ENCODE measurements around the gene CEP85.

CEP85 gene

GRCh38 chr1:26233903-26234643 is at the start of gene CEP85:
CEP85 (plus strand) TSS chr1:26234200; CDS start chr1:26239784, 5,584 bp downstream.
- peak; percentile 96 to 97 for DNase-seq (ENCODE audit: low read depth in 2 of 2)

- no peak for DNase-seq (ENCODE audit: low read depth in 2 of 2)
Observed at GRCh38 chr1:26184883-26185282, 49.1 kb upstream of the CEP85 start.

- no peak for DNase-seq (ENCODE audit: low read depth in 2 of 2)
Observed at GRCh38 chr1:26187882-26188281, 46.1 kb upstream of the CEP85 start.

- no peak for DNase-seq (ENCODE audit: low read depth in 2 of 2)
Observed at GRCh38 chr1:26188477-26188876, 45.5 kb upstream of the CEP85 start.

- DNase-seq (ENCODE audit: low read depth in 2 of 2) = no peak
Observed at GRCh38 chr1:26189331-26189730, 44.7 kb upstream of the CEP85 start.

GRCh38 chr1:26189751-26190275 is 44.2 kb upstream of the CEP85 start:
- no peak for DNase-seq (ENCODE audit: low read depth in 2 of 2)

- DNase-seq (ENCODE audit: low read depth in 2 of 2) = no peak
Observed at GRCh38 chr1:26190373-26190987, 43.5 kb upstream of the CEP85 start, which contains the start of gene CATSPER4. CATSPER4 (plus strand) TSS chr1:26190602; CDS start chr1:26190628, 26 bp downstream.

- no peak for DNase-seq (ENCODE audit: low read depth in 2 of 2)
Observed at GRCh38 chr1:26191739-26192138, 42.3 kb upstream of the CEP85 start.

- no peak for DNase-seq (ENCODE audit: low read depth in 2 of 2)
Observed at GRCh38 chr1:26195805-26196204, 38.2 kb upstream of the CEP85 start.

- DNase-seq (ENCODE audit: low read depth in 2 of 2) = no peak
Observed at GRCh38 chr1:26197301-26197700, 36.7 kb upstream of the CEP85 start.

- DNase-seq (ENCODE audit: low read depth in 2 of 2) = no peak
Observed at GRCh38 chr1:26197813-26198212, 36.2 kb upstream of the CEP85 start.

- DNase-seq (ENCODE audit: low read depth in 2 of 2) = no peak
Observed at GRCh38 chr1:26200413-26200812, 33.6 kb upstream of the CEP85 start.

GRCh38 chr1:26203642-26204318 is 30.2 kb upstream of the CEP85 start:
- DNase-seq (ENCODE audit: low read depth in 2 of 2) = no peak

- no peak for DNase-seq (ENCODE audit: low read depth in 2 of 2)
Observed at GRCh38 chr1:26210147-26210870, 23.7 kb upstream of the CEP85 start.

- DNase-seq (ENCODE audit: low read depth in 2 of 2) = no peak
Observed at GRCh38 chr1:26212726-26213125, 21.3 kb upstream of the CEP85 start.

- no peak for DNase-seq (ENCODE audit: low read depth in 2 of 2)
Observed at GRCh38 chr1:26213335-26213905, 20.6 kb upstream of the CEP85 start.

- DNase-seq (ENCODE audit: low read depth in 2 of 2) = no peak
Observed at GRCh38 chr1:26215246-26215645, 18.8 kb upstream of the CEP85 start.

- no peak for DNase-seq (ENCODE audit: low read depth in 2 of 2)
Observed at GRCh38 chr1:26218906-26219494, 15.0 kb upstream of the CEP85 start.

GRCh38 chr1:26220199-26220912 is 13.6 kb upstream of the CEP85 start:
- DNase-seq (ENCODE audit: low read depth in 2 of 2) = no peak

GRCh38 chr1:26221094-26221493 is 12.9 kb upstream of the CEP85 start:
- no peak for DNase-seq (ENCODE audit: low read depth in 2 of 2)
